Measurements from ENCODE around the gene TET2.

TET2 gene

GRCh38 chr4:105146276-105147015, at the start of gene TET2:
Gene TET2, plus strand, starts transcription at chr4:105146876. Its CDS starts 87,067 bp downstream, at chr4:105233943.
- DNase-seq (peak; percentile 83), ATAC-seq (peak; percentile 88)

GRCh38 chr4:105102016-105102415, 44.7 kb upstream of the TET2 start:
- DNase-seq = no peak
- no peak for ATAC-seq

GRCh38 chr4:105106426-105106825, 40.2 kb upstream of the TET2 start:
- no peak for ATAC-seq
- DNase-seq = no peak

GRCh38 chr4:105107095-105107856, 39.4 kb upstream of the TET2 start:
- no peak for DNase-seq
- no peak for ATAC-seq

GRCh38 chr4:105108971-105109370, 37.7 kb upstream of the TET2 start:
- no peak for ATAC-seq

GRCh38 chr4:105112274-105112673, 34.4 kb upstream of the TET2 start:
- ATAC-seq (no peak), DNase-seq (no peak)

More at GRCh38 chr4:105108971-105109370, 37.7 kb upstream of the TET2 start:
- DNase-seq = no peak

GRCh38 chr4:105113800-105114199, 32.9 kb upstream of the TET2 start:
- no peak for ATAC-seq
- no peak for DNase-seq

- ATAC-seq = no peak
- DNase-seq = no peak
Observed at GRCh38 chr4:105116616-105117319, 29.9 kb upstream of the TET2 start.

GRCh38 chr4:105119356-105119755, 27.3 kb upstream of the TET2 start:
- DNase-seq (no peak), ATAC-seq (no peak)

GRCh38 chr4:105120626-105121025, 26.1 kb upstream of the TET2 start:
- ATAC-seq (no peak), DNase-seq (no peak)

GRCh38 chr4:105122350-105122749, 24.3 kb upstream of the TET2 start:
- DNase-seq (no peak), ATAC-seq (no peak)

- ATAC-seq = no peak
- DNase-seq = no peak
Observed at GRCh38 chr4:105126311-105127169, 20.1 kb upstream of the TET2 start.

- DNase-seq (no peak), ATAC-seq (no peak)
Observed at GRCh38 chr4:105127170-105127445, 19.6 kb upstream of the TET2 start.

- DNase-seq (no peak), ATAC-seq (no peak)
Observed at GRCh38 chr4:105128208-105128607, 18.5 kb upstream of the TET2 start.

- no peak for ATAC-seq
- DNase-seq = no peak
Observed at GRCh38 chr4:105129286-105130040, 17.2 kb upstream of the TET2 start.

- DNase-seq (no peak), ATAC-seq (no peak)
Observed at GRCh38 chr4:105130945-105131344, 15.7 kb upstream of the TET2 start.

GRCh38 chr4:105133976-105134375, 12.7 kb upstream of the TET2 start:
- no peak for DNase-seq
- ATAC-seq = no peak

GRCh38 chr4:105135785-105136184, 10.9 kb upstream of the TET2 start:
- no peak for ATAC-seq
- no peak for DNase-seq

- DNase-seq = no peak
- peak; percentile 54 for ATAC-seq
Observed at GRCh38 chr4:105137121-105137875, 9.4 kb upstream of the TET2 start.

- DNase-seq = no peak
- no peak for ATAC-seq
Observed at GRCh38 chr4:105139646-105140045, 7.0 kb upstream of the TET2 start.
